ENCODE results near the gene MYOD1.

DNA sequence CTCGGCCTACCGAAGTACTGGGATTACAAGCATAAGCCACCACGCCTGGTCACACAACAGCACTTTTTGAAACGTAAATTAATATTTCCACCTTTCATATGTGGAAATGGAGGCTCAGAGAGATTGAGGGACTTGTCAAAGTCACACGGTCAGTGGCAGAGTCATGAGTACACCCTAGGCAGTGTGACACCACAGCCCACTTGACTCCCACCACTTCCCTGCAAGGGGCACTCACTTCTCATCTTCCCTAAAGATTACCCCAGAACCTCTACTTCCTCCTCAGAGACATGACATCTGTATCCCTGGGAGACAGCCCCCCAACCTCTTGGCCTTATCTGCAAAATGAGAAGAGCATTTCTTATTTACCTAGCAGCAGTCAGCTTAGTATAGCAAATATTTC, 16.5 kb upstream of the MYOD1 start:
- TF ChIP-seq EZH2 (IDR thresholded peaks at IDR 0.05; ENCODE audit: low read depth) = no peak
- TF ChIP-seq, protein P1, sequence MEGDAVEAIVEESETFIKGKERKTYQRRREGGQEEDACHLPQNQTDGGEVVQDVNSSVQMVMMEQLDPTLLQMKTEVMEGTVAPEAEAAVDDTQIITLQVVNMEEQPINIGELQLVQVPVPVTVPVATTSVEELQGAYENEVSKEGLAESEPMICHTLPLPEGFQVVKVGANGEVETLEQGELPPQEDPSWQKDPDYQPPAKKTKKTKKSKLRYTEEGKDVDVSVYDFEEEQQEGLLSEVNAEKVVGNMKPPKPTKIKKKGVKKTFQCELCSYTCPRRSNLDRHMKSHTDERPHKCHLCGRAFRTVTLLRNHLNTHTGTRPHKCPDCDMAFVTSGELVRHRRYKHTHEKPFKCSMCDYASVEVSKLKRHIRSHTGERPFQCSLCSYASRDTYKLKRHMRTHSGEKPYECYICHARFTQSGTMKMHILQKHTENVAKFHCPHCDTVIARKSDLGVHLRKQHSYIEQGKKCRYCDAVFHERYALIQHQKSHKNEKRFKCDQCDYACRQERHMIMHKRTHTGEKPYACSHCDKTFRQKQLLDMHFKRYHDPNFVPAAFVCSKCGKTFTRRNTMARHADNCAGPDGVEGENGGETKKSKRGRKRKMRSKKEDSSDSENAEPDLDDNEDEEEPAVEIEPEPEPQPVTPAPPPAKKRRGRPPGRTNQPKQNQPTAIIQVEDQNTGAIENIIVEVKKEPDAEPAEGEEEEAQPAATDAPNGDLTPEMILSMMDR (conservative IDR thresholded peaks at IDR 0.05) = no peak
